Tibial artery (tissue), 4 donors: Measurements from ENCODE around the gene HAPLN2.

ENCODE experiments used
- DNase-seq, 2 donors: peaks; one replicate each; pipeline ENCODE4 v3.0.0-alpha.2; 2019
- H3K27ac ChIP-seq, 2 donors: fragments of 200-600 bp; sonication (generic) in 1 of 2; 1 replicate in 1 of 2; 2 replicates in 1 of 2; pipeline ENCODE4 v1.5.1; 2018 to 2019; ENCODE audit warnings: mild to moderate bottlenecking in 1 of 2
- H3K27me3 ChIP-seq, 2 donors: fragments of 200-600 bp; sonication (generic) in 1 of 2; one replicate each; pipeline versions ENCODE4 v1.5.1 to v1.6.0; 2016 to 2019
- H3K36me3 ChIP-seq, 3 donors: fragments of 200-600 bp; sonication (generic) in 2 of 3; one replicate each; pipeline ENCODE4 v1.5.1; 2016 to 2019; ENCODE audit warnings: mild to moderate bottlenecking in 2 of 3
- H3K4me1 ChIP-seq, 4 donors: fragments of 200-600 bp; sonication (generic) in 2 of 4; 1 replicate in 3 of 4; 2 replicates in 1 of 4; pipeline ENCODE4 v1.5.1; 2016 to 2019
- H3K4me3 ChIP-seq, 2 donors: fragments of 200-600 bp; sonication (generic) in 1 of 2; 1 replicate in 1 of 2; 2 replicates in 1 of 2; pipeline ENCODE4 v1.5.1; 2018 to 2019; ENCODE audit warnings: mild to moderate bottlenecking in 2 of 2
- H3K9me3 ChIP-seq, 3 donors: fragments of 200-600 bp; sonication (generic) in 1 of 3; one replicate each; pipeline ENCODE4 v1.5.1; 2016 to 2019
- intact Hi-C: fragments of 100-400 bp; cut with DNase I; formaldehyde crosslinking; loops from one replicate; pipeline ENCODE4 v1.15.0; 2023; ENCODE audit warnings: low total_unique reads
- TF ChIP-seq, protein P1 (sequence below), 2 experiments: fragments of 200-600 bp in 1 of 2; fragments of 450-650 bp in 1 of 2; IDR thresholded peaks; one replicate each; pipeline ENCODE4 v1.5.1; 2017 to 2019; ENCODE audit warnings: antibody characterized with exemption in 2 of 2, mild to moderate bottlenecking in 1 of 2, moderate library complexity in 1 of 2

Gene HAPLN2

DNA sequence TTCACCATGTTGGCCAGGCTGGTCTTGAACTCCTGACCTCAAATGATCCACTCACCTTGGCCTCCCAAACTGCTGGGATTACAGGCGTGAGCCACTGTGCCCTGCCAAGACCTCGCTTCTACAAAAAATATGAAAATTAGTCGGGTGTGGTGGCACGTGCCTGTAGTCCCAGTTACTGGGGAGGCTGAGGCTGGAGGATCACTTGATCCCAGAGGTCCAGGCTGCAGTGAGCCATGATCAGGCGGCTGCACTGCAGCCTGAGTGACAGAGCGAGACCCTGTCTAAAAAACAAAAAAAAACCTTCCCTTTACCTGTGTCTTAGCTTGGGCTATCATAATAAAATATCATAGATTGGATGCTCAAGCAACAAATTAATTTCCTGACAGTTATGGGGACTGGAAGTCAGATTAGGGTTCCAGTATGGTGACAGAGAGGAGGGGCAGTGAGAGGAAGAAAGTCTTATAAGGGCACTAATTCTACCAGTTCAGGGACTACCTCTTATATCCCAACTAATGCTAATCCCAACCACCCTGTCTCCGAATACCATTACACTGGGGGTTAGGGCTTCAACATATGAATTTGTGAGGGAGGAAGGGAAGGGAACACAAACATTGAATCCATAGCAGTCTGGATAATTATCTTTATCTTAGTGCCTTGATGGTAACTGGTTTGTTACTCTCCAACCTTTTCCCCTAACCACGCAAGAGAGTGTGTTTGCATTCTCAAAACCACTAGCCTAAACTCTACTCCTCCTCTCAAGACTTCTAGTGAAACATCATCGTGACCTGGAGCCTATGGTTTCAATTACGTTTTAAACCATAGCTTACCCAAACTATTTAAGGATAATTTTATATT, 28.7 kb upstream of the HAPLN2 start:
- TF ChIP-seq, protein P1, sequence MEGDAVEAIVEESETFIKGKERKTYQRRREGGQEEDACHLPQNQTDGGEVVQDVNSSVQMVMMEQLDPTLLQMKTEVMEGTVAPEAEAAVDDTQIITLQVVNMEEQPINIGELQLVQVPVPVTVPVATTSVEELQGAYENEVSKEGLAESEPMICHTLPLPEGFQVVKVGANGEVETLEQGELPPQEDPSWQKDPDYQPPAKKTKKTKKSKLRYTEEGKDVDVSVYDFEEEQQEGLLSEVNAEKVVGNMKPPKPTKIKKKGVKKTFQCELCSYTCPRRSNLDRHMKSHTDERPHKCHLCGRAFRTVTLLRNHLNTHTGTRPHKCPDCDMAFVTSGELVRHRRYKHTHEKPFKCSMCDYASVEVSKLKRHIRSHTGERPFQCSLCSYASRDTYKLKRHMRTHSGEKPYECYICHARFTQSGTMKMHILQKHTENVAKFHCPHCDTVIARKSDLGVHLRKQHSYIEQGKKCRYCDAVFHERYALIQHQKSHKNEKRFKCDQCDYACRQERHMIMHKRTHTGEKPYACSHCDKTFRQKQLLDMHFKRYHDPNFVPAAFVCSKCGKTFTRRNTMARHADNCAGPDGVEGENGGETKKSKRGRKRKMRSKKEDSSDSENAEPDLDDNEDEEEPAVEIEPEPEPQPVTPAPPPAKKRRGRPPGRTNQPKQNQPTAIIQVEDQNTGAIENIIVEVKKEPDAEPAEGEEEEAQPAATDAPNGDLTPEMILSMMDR (IDR thresholded peaks at IDR 0.05): no peak
- H3K4me1 ChIP-seq: peaks cover 0 to 19% (median 12%) of the 10 kb centered on the region in 4 donors
- H3K27me3 ChIP-seq: no peaks in the 10 kb centered on the region
- intact Hi-C loops: loop anchor here (5.0 kb wide), 1 partner anchor 93 kb away; no protein-coding TSS in a partner anchor
- no peaks in the 10 kb centered on the region for H3K9me3 ChIP-seq
- H3K36me3 ChIP-seq: peaks cover 0 to 30% (median 10%) of the 10 kb centered on the region in 3 donors
- peak overlapping the region; percentile 75 to 88 for H3K27ac ChIP-seq
- DNase-seq: peak in 1 of 2 donors; percentile 48
- peak overlapping the region in 1 of 2 donors; percentile 63 for H3K4me3 ChIP-seq

DNA sequence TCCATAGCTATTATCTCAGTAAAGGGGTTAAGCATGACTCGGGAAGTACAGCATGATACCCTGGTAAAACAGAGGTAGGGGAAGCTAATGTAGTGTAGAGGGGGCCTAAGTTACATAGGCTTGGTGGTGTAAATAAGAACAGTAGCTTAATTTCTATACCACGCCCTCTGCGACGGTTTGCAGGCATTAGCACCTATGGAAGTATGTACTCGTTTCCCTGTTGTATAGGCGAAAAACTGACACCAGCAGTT, 28.1 kb upstream of the HAPLN2 start:
- Histone ChIP-seq H3K4me1 (peaks cover 0 to 19% (median 12%) of the 10 kb centered on the region in 4 donors), H3K4me3 (peak overlapping the region; percentile 63 to 80), H3K9me3 (no peaks in the 10 kb centered on the region), H3K27me3 (no peaks in the 10 kb centered on the region), H3K27ac (peak overlapping the region; percentile 75 to 88), H3K36me3 (peaks cover 3 to 35% (median 14%) of the 10 kb centered on the region in 3 donors)
- TF ChIP-seq, protein P1 (IDR thresholded peaks at IDR 0.05): no peak
- intact Hi-C loops: loop anchor here (5.0 kb wide), 1 partner anchor 94 kb away; no protein-coding TSS in a partner anchor
- no peak for DNase-seq

DNA sequence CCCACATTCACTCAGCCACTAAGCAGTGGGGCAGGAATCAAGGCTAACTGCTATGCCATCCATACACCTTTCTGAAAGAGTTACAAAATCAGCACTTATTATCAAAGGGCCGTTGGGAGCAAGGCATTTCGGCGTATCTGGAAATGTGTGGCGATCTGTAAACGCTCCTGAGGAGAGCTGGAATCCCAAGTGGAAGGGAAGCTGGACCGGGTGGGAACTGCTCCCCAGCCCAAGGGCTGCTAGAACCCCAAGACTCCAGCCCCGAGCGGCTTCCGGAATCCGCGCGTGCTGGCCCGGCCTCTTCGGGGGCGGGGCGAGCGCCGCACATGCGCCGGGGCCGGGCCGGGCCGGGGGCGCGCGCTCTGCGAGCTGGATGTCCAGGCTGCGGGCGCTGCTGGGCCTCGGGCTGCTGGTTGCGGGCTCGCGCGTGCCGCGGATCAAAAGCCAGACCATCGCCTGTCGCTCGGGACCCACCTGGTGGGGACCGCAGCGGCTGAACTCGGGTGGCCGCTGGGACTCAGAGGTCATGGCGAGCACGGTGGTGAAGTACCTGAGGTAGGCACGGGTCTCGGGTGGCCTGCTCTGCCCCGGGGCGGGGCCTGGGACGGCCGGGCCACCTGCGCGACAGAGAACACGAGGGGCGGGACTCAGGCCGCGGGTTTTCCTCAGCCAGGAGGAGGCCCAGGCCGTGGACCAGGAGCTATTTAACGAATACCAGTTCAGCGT, 27.6 kb upstream of the HAPLN2 start, which contains the start of gene NAXE:
NAXE (plus strand) TSS at position 345 of the 726 bp plus-strand sequence; CDS start at position 374, 29 bp downstream.
- peak; percentile 55 to 82 for DNase-seq
- Histone ChIP-seq H3K27me3 (no peaks in the 10 kb centered on the region), H3K9me3 (no peaks in the 10 kb centered on the region), H3K4me1 (peaks cover 0 to 19% (median 12%) of the 10 kb centered on the region in 4 donors), H3K4me3 (peak within 1 kb of the TSS; percentile 63 to 80), H3K36me3 (peaks cover 8 to 40% (median 19%) of the 10 kb centered on the region in 3 donors), H3K27ac (peak within 1 kb of the TSS; percentile 75 to 88)
- TF ChIP-seq, protein P1 (IDR thresholded peaks at IDR 0.05): no peak
- intact Hi-C loops: loop anchor here (5.0 kb wide), 1 partner anchor 94 kb away; no protein-coding TSS in a partner anchor

DNA sequence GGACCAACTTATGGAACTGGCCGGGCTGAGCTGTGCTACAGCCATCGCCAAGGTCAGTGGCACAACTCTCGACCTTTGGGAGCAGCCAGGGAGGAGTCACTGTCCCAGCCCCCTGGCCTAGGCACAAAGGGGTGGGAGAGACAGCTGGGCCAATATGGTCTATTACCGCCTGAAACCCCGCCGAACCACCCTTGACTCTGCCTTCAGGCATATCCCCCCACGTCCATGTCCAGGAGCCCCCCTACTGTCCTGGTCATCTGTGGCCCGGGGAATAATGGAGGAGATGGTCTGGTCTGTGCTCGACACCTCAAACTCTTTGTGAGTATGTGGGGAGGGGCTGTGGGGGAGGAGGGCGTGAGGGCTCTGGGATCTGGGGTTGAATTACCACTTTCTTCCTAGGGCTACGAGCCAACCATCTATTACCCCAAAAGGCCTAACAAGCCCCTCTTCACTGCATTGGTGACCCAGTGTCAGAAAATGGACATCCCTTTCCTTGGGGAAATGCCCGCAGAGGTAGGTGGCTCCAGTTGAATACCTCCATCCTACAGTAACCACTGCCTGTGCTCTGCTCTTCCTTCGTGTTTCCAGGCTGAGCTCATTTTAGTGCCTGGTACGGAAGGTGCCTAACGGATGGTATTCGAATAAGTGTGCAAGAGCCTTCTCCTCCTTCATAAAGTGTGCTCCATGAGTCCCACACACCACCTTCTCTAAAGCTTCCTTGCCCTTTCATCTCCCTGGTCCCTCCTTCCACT, 26.9 kb upstream of the HAPLN2 start:
- Histone ChIP-seq H3K27me3 (no peaks in the 10 kb centered on the region), H3K4me1 (peaks cover 0 to 19% (median 12%) of the 10 kb centered on the region in 4 donors), H3K9me3 (no peaks in the 10 kb centered on the region), H3K36me3 (peaks cover 11 to 47% (median 26%) of the 10 kb centered on the region in 3 donors), H3K27ac (peak overlapping the region; percentile 75 to 88), H3K4me3 (peak overlapping the region; percentile 63 to 80)
- DNase-seq: no peak
- TF ChIP-seq, protein P1 (IDR thresholded peaks at IDR 0.05): no peak
- intact Hi-C loops: loop anchor here (5.0 kb wide), 1 partner anchor 95 kb away; no protein-coding TSS in a partner anchor
